GM12891 (cell line): ENCODE data around the gene RGL1.

Experiments used
- DNase-seq: peaks from one replicate; pipeline ENCODE4 v3.0.0; 2011; ENCODE audit warnings: low spot score; ENCODE audit not compliant: insufficient read length
- FAIRE-seq: peaks from 2 replicates; lab custom pipeline; 2011; peaks lifted over from hg19 to GRCh38; lab: Jason Lieb, UNC
- PAX5 ChIP-seq: IDR thresholded peaks from 2 replicates; pipeline ENCODE4 v1.6.1; 2011; ENCODE audit warnings: low read length, moderate library complexity, mild to moderate bottlenecking; ENCODE audit not compliant: insufficient read depth, severe bottlenecking
- POLR2A ChIP-seq: IDR thresholded peaks from 2 replicates; pipeline ENCODE4 v1.6.1; 2011; ENCODE audit warnings: low read depth, low read length, control low read depth
- POLR2AphosphoS5 ChIP-seq: IDR thresholded peaks from 2 replicates; pipeline ENCODE4 v1.6.1; 2011; ENCODE audit warnings: low read depth, low read length, control low read depth
- POU2F2 ChIP-seq: IDR thresholded peaks from 2 replicates; pipeline ENCODE4 v1.6.1; 2011; ENCODE audit warnings: low read depth, mild to moderate bottlenecking, control low read depth, low read length, moderate library complexity
- SPI1 ChIP-seq: IDR thresholded peaks from 2 replicates; pipeline ENCODE4 v1.6.1; 2011; ENCODE audit warnings: low read depth, low read length, control low read depth
- TAF1 ChIP-seq: IDR thresholded peaks from 2 replicates; pipeline ENCODE4 v1.6.1; 2011; ENCODE audit warnings: low read depth, low read length, control low read depth

Gene RGL1

GRCh38 chr1:183882335-183883167 lies 77.6 kb downstream of the RGL1 start:
- no peak for TF ChIP-seq TAF1
- TF ChIP-seq SPI1, result peak; percentile 54
- FAIRE-seq (no peak), DNase-seq (no peak)

GRCh38 chr1:183883623-183884022 lies 78.7 kb downstream of the RGL1 start:
- DNase-seq (no peak), FAIRE-seq (no peak)
- TF ChIP-seq SPI1 (0 out of 2 replicates have a peak, but pooled peaks have one; percentile 15), POU2F2 (no peak)

DNA sequence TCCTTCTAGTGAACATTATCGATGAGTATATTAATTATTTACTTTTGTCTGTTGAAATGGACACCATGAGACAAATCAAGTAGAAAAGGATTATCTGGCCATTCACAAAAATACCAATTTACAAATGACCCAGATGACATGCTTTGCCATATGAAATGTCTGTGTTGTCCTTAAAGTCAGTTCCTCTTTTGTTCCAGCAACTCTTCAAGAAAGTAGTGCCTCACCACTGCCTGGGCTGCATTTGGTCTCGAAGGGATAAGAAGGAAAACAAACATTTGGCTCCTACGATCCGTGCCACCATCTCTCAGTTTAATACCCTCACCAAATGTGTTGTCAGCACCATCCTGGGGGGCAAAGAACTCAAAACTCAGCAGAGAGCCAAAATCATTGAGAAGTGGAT lies 79.6 kb downstream of the RGL1 start:
- FAIRE-seq (no peak), DNase-seq (no peak)
- no peak for TF ChIP-seq POU2F2
- TF ChIP-seq TAF1, result no peak
- TF ChIP-seq SPI1, result peak; percentile 55

GRCh38 chr1:183885142-183885735 lies 80.3 kb downstream of the RGL1 start:
- DNase-seq (no peak), FAIRE-seq (peak; percentile 26)

GRCh38 chr1:183886083-183886828 lies 81.3 kb downstream of the RGL1 start:
- DNase-seq (no peak), FAIRE-seq (no peak)
- TF ChIP-seq SPI1 (no peak), POLR2AphosphoS5 (no peak), PAX5 (no peak), POLR2A (no peak)

More at GRCh38 chr1:183885142-183885735, 80.3 kb downstream of the RGL1 start:
- no peak for TF ChIP-seq TAF1
- TF ChIP-seq SPI1, result no peak
- no peak for TF ChIP-seq POLR2A
- TF ChIP-seq POLR2AphosphoS5, result no peak
- TF ChIP-seq PAX5, result no peak
- TF ChIP-seq POU2F2, result no peak

GRCh38 chr1:183886853-183887252 lies 81.9 kb downstream of the RGL1 start:
- no peak for DNase-seq
- FAIRE-seq, result no peak
- no peak for TF ChIP-seq POLR2A
- TF ChIP-seq POU2F2, result no peak
- no peak for TF ChIP-seq PAX5
- no peak for TF ChIP-seq POLR2AphosphoS5
- TF ChIP-seq TAF1, result no peak
- no peak for TF ChIP-seq SPI1

- DNase-seq (no peak), FAIRE-seq (no peak)
- TF ChIP-seq PAX5 (no peak), SPI1 (no peak), TAF1 (no peak), POU2F2 (no peak)
Observed at GRCh38 chr1:183887826-183888819, 83.2 kb downstream of the RGL1 start.

GRCh38 chr1:183889095-183889494 lies 84.2 kb downstream of the RGL1 start:
- DNase-seq (no peak), FAIRE-seq (no peak)
- TF ChIP-seq POU2F2 (no peak), SPI1 (no peak), PAX5 (no peak), POLR2A (no peak), POLR2AphosphoS5 (no peak), TAF1 (no peak)

DNA sequence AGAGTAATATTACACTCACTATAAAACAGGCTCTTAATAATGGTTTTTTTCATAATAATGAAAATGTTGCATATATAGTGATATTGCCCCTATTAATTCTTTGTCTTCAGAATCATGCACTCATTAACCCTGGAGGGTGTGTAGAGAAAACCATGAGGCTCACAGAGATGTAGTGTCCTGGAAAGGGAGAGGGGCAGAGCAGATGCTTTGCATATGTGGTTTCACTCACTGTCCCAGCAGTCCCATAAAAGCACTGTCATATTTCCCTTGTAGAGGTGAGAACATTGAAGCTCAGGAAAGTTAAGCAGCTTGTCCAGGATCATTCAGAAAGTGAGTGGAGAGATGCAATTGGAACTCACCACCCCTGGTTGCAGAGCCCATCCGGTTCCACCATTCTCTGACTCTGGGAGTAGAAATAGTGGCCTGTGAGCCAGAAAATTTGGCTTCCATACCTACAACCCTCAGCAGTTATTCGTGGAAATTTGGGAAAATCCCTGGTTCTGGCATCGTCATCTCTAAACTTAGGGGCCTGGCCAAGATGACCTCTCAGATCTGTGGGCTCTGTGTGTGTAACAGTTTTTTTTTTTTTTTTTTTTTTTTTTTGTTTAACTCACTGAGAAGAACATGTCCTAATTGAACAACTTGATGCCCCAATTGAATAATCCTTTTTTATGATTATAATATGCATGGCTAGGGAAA lies 86.4 kb downstream of the RGL1 start:
- no peak for DNase-seq
- TF ChIP-seq POU2F2 (peak; percentile 85; the same call in 1 of the 2 replicates), SPI1 (no peak)
- peak; percentile 41 for FAIRE-seq
